Measurements from ENCODE around the gene HIRIP3. TPM values are rescaled to one million over a fixed set of nuclear protein-coding genes. Genes with fewer than 3 reads are reported as not detected.

HIRIP3 gene
- total and polyA plus RNA-seq, 2 donors from 2014 or later, result 16.0 to 18.7 TPM

- peaks cover 0 to 4% (median 0%) of the 10 kb centered on the region in 3 donors for H3K4me1 ChIP-seq (ENCODE audit: control insufficient read depth in 2 of 3, insufficient read depth in 2 of 3, low read depth in 1 of 3, low read length in 3 of 3)
- no peak for FAIRE-seq
- DNase-seq, result peak; percentile 53 to 84 (median 61)
- no peaks in the 10 kb centered on the region for H3K27me3 ChIP-seq (ENCODE audit: control insufficient read depth, insufficient read depth, low read length)
- TF ChIP-seq CTCF (IDR thresholded peaks at IDR 0.05; ENCODE audit: borderline replicate concordance, extremely low read depth, insufficient read depth), result no peak
- H3K27ac ChIP-seq (ENCODE audit: low read depth in 2 of 2, low read length in 2 of 2), result no peak within 1 kb of the TSS
- no peaks in the 10 kb centered on the region for H3K36me3 ChIP-seq (ENCODE audit: control insufficient read depth in 2 of 3, insufficient read depth in 3 of 3, low read length in 3 of 3)
- no peak within 1 kb of the TSS for H3K4me3 ChIP-seq (ENCODE audit: low read length in 3 of 3)
- intact Hi-C loops (cut with DNase I), result no loop called here
- H3K9me3 ChIP-seq (ENCODE audit: control insufficient read depth in 2 of 3, insufficient read depth in 1 of 3, low read length in 3 of 3), result no peaks in the 10 kb centered on the region
- no peak within 1 kb of the TSS for H3K9ac ChIP-seq (ENCODE audit: low read length in 3 of 3)
Observed at GRCh38 chr16:30010844-30011713, 15.7 kb upstream of the HIRIP3 start, which contains the start of gene DOC2A. TSS of gene DOC2A (minus strand) at chr16:30011027. CDS start at chr16:30010222, 805 bp downstream.

- Histone ChIP-seq H3K36me3 (ENCODE audit: control insufficient read depth in 2 of 3, insufficient read depth in 3 of 3, low read length in 3 of 3) (no peaks in the 10 kb centered on the region), H3K27me3 (ENCODE audit: control insufficient read depth, insufficient read depth, low read length) (no peaks in the 10 kb centered on the region), H3K9ac (ENCODE audit: low read length in 3 of 3) (no peak overlapping the region), H3K4me1 (ENCODE audit: control insufficient read depth in 2 of 3, insufficient read depth in 2 of 3, low read depth in 1 of 3, low read length in 3 of 3) (peaks cover 0 to 4% (median 0%) of the 10 kb centered on the region in 3 donors), H3K27ac (ENCODE audit: low read depth in 2 of 2, low read length in 2 of 2) (no peak overlapping the region), H3K4me3 (ENCODE audit: low read length in 3 of 3) (no peak overlapping the region), H3K9me3 (ENCODE audit: control insufficient read depth in 2 of 3, insufficient read depth in 1 of 3, low read length in 3 of 3) (no peaks in the 10 kb centered on the region)
- FAIRE-seq (no peak), DNase-seq (peak in 1 of 5 donors; percentile 66)
- intact Hi-C loops (cut with DNase I), result no loop called here
- no peak for TF ChIP-seq CTCF (IDR thresholded peaks at IDR 0.05; ENCODE audit: borderline replicate concordance, extremely low read depth, insufficient read depth)
Observed at GRCh38 chr16:30009990-30010843, 14.8 kb upstream of the HIRIP3 start.

- Histone ChIP-seq H3K27me3 (ENCODE audit: control insufficient read depth, insufficient read depth, low read length) (no peaks in the 10 kb centered on the region), H3K27ac (ENCODE audit: low read depth in 2 of 2, low read length in 2 of 2) (no peak overlapping the region), H3K4me1 (ENCODE audit: control insufficient read depth in 2 of 3, insufficient read depth in 2 of 3, low read depth in 1 of 3, low read length in 3 of 3) (peaks cover 0 to 4% (median 0%) of the 10 kb centered on the region in 3 donors), H3K9ac (ENCODE audit: low read length in 3 of 3) (no peak overlapping the region), H3K4me3 (ENCODE audit: low read length in 3 of 3) (no peak overlapping the region), H3K36me3 (ENCODE audit: control insufficient read depth in 2 of 3, insufficient read depth in 3 of 3, low read length in 3 of 3) (no peaks in the 10 kb centered on the region), H3K9me3 (ENCODE audit: control insufficient read depth in 2 of 3, insufficient read depth in 1 of 3, low read length in 3 of 3) (no peaks in the 10 kb centered on the region)
- no peak for TF ChIP-seq CTCF (IDR thresholded peaks at IDR 0.05; ENCODE audit: borderline replicate concordance, extremely low read depth, insufficient read depth)
- intact Hi-C loops (cut with DNase I), result no loop called here
- DNase-seq (peak in 1 of 5 donors; percentile 70), FAIRE-seq (no peak)
Observed at GRCh38 chr16:30009085-30009862, 13.9 kb upstream of the HIRIP3 start.

All from kidney (tissue), 14 donors.